Activated naive CD4-positive, alpha-beta T cell treated with anti-CD3 and anti-CD28 coated beads, Interleukin-2, amount 50 U/mL, for 24 hours (primary cell): Measurements from ENCODE around the gene CALY.

Experiments used
- H3K27ac Mint-ChIP-seq: one replicate; pipeline ENCODE4 v1.8.0; 2021; ENCODE audit warnings: mild to moderate bottlenecking, mixed read lengths
- H3K27me3 Mint-ChIP-seq: one replicate; pipeline ENCODE4 v1.8.0; 2021; ENCODE audit warnings: mixed read lengths
- H3K36me3 Mint-ChIP-seq: one replicate; pipeline ENCODE4 v1.8.0; 2021; ENCODE audit warnings: mixed read lengths
- H3K4me1 Mint-ChIP-seq: one replicate; pipeline ENCODE4 v1.8.0; 2021; ENCODE audit warnings: mixed read lengths
- H3K4me3 Mint-ChIP-seq: one replicate; pipeline ENCODE4 v1.8.0; 2021; ENCODE audit warnings: mild to moderate bottlenecking, mixed read lengths
- H3K9me3 Mint-ChIP-seq: one replicate; pipeline ENCODE4 v1.8.0; 2021; ENCODE audit warnings: mixed read lengths

The CALY gene

DNA sequence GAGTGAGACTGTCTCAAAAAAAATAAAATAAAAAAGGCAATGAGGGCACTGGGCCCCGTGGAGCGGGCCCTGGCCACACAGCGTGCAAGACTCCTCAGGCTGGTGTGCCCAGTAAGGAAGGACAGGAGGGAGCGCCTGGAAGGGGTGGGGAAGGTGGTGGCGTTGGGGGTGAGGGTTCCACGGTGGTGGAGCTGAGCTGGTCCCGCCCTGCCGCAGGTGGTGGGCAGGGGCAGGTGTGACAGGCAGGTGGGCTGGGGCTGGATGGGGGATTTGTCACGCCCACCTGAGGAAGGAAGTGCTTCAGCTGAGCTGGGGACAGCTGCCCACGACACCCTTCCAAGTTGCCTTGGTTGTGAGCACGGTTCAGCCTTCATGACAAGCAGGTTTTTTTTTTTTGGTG lies 9.7 kb upstream of the CALY start:
- Mint-ChIP-seq H3K36me3 (no peaks in the 10 kb centered on the region), H3K4me1 (peaks cover 5% of the 10 kb centered on the region), H3K9me3 (no peaks in the 10 kb centered on the region), H3K27ac (no peak overlapping the region), H3K4me3 (no peak overlapping the region), H3K27me3 (peaks cover 15% of the 10 kb centered on the region)

DNA sequence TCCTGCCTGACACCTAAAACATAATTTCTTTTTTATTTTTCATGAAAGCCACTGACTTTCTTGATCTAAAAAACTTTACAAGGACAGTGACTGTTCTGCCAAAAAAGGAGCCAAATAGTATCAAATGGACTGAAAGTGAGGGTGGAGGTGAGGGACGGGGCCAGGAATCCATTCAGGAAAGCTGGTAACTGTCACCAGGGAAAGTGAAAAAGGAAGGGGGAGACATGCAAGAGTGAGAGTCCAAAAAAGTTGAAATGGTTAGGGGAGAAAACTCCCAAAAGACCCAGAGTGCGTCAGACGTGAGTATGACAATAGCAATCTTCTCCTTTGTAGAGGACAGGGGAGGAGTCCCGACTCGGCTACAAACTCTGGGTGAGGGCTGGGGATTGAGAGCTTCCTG lies 7.5 kb upstream of the CALY start:
- H3K4me1 Mint-ChIP-seq = peaks cover 5% of the 10 kb centered on the region
- H3K27me3 Mint-ChIP-seq = peaks cover 15% of the 10 kb centered on the region
- no peaks in the 10 kb centered on the region for H3K36me3 Mint-ChIP-seq

DNA sequence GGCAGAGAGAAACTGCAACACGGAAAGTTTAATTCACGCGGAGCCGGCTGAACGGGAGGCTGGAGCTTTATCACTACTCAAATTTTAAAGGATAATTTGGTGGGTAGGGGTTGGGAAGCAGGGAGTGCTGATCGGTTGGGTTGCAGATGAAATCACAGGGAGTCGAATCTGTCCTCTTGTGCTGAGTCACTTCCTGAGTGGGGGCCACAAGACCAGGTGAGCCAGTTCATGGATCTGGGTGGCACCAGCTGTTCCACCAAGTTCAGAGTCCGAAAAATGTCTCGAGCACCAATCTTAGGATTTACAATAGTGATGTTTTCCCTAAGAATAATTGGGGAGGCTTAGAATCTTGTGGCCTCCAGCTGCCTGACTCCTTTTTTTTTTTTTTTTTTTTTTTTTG lies 6.9 kb upstream of the CALY start:
- Mint-ChIP-seq H3K27me3 (peaks cover 15% of the 10 kb centered on the region), H3K4me3 (no peak overlapping the region), H3K9me3 (no peaks in the 10 kb centered on the region), H3K4me1 (peaks cover 5% of the 10 kb centered on the region), H3K27ac (no peak overlapping the region), H3K36me3 (no peaks in the 10 kb centered on the region)

More for the DNA sequence above, 7.5 kb upstream of the CALY start:
- H3K27ac Mint-ChIP-seq = no peak overlapping the region
- H3K9me3 Mint-ChIP-seq = no peaks in the 10 kb centered on the region
- H3K4me3 Mint-ChIP-seq = no peak overlapping the region

DNA sequence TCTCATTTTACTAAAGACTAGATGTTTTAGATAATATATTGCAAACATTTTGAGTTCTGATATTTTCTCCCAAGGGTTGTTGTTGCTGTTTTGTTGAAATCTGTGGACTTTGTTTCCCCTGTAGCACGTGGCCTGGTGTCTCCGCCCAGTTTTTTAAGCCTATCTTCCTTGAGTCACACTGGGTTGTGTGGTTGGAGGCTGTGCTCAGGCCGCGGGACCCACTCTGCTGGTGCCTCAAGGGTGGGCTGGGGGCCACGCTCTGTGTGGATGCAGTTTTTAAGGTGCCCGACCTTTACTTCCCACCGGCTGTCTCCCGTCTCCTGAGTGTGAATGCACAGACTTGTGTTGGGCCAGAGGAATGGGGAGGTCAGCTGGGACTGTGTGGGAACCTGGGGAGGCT lies 6.2 kb upstream of the CALY start:
- Mint-ChIP-seq H3K4me1 (peaks cover 5% of the 10 kb centered on the region), H3K27me3 (peaks cover 15% of the 10 kb centered on the region), H3K27ac (no peak overlapping the region), H3K36me3 (no peaks in the 10 kb centered on the region), H3K4me3 (no peak overlapping the region), H3K9me3 (no peaks in the 10 kb centered on the region)

DNA sequence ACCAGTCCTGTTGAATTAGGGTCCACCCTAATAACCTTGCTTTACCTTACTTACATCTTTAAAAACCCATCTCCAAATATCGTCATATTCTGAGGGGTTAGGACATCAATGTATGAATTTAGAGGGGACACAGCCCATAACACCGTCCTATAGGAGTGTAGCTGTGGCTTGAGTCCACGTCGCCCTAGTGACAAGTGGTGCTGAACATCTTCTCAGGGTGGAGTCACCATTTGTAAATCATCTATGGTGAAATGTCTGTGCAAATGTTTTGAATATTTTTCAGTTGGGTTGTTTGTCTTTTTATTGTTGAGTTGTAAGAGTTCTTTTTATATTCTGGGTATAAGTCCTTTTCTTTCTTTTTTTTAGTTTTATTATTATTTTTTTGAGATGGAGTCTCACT lies 5.3 kb upstream of the CALY start:
- Mint-ChIP-seq H3K36me3 (no peaks in the 10 kb centered on the region), H3K4me3 (no peak overlapping the region), H3K4me1 (peaks cover 5% of the 10 kb centered on the region), H3K27ac (no peak overlapping the region), H3K9me3 (no peaks in the 10 kb centered on the region), H3K27me3 (peaks cover 15% of the 10 kb centered on the region)

DNA sequence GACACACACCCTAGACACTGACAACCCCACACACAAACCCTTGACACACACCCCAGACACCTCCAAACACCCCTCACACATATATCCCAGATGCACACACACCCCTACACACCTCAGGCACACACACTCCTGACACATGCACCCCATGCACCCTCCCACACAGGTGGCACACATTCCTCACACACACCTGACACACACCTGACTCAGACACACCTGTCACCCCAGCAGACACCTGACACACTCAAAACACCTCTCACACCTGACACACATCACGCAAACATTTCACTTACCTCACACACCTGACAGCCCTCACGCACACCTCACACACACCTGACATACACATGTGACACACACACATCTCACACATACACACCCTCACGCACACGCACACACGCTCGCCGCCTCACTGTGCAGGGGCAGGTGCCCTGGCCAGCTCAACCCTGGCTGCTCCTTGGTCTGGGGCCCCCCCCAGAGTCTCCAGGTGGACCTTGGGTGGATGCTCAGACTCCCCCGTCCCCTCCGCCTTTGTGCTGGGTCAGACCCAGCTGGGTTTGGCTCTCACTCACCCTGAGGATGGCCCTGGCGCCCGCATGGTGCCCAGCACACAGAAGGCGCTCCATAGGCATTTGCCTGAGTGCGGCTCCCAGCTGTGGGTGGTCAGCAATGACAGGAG lies 3.1 kb upstream of the CALY start:
- no peaks in the 10 kb centered on the region for H3K36me3 Mint-ChIP-seq
- H3K4me3 Mint-ChIP-seq = no peak overlapping the region
- H3K27ac Mint-ChIP-seq = no peak overlapping the region
- peaks cover 5% of the 10 kb centered on the region for H3K4me1 Mint-ChIP-seq
- peaks cover 11% of the 10 kb centered on the region for H3K27me3 Mint-ChIP-seq
- H3K9me3 Mint-ChIP-seq = no peaks in the 10 kb centered on the region

DNA sequence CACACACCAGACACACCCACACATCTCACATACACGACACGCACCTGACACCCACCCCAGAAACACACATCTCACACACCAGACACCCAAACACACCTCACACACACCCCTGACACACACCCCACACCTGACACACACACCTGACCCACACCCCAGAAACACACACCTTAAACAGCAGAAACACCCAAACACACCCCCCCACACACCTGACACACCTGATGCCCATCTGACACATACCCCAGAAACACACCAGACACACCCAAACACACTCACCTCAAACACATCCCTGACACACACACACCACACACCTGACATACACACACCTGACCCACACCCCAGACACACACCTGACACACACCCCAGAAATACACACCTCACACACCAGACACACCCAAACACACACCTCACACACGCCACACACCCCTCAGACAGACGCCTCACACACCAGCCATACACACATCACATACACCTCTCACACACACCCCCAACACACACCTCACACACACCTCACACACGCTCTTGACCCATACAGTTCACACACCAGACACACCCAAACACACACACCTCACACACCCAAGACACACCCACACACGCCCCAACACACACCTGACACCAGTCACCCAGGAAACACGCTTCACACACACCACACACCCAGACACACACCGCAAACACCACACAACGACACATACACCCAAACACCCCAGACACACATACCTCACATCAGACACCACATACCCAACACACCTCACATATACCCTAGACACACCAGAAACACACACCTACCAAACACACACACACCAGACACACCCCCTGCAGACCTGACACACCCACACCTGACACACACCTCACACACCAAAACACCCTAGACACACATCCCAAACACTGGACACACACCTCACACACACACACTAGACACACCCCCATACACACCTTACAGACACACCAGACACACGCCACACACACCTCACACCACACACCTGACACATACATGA lies 1.7 kb upstream of the CALY start:
- Mint-ChIP-seq H3K27me3 (peaks cover 5% of the 10 kb centered on the region), H3K36me3 (no peaks in the 10 kb centered on the region), H3K4me1 (peaks cover 4% of the 10 kb centered on the region), H3K9me3 (no peaks in the 10 kb centered on the region), H3K4me3 (no peak overlapping the region), H3K27ac (no peak overlapping the region)

DNA sequence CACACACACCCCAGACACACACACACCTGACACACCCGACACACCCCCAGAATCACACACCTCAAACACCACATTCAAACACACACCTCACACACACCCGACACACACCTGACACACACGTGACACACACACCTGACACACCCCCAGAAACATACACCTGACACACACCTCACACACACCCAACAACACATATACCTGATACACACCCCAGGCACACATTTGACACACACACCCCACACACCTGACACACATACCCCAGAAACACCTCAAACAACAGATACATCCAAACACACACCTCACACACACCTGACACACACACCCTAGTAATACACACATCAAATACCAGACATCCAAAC lies 652 bp upstream of the CALY start:
- H3K9me3 Mint-ChIP-seq = no peaks in the 10 kb centered on the region

DNA sequence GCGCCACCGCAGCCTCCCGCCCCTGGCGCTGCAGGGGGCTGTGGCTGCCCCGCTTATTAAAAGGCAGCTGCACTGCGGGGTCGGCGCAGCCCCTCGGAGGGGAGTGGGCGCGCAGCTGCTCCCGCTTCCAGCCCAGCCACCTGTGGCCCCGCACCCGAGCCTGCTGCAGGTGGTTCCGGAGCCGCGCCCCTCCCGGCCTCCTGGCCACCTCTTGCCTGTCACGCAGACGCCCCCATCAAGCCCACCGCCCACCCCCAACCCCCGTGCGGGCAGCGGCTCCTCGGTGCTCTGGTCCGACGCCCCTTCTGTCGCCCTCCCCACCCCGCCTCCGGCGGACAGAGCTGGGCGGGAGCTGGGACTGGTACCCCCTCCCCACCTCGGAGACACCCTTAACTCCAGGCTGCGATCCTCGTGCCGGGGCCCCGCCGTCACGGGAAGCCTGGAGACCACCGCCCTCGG lies 549 bp downstream of the CALY start:
- Mint-ChIP-seq H3K36me3 (no peaks in the 10 kb centered on the region), H3K27me3 (no peaks in the 10 kb centered on the region), H3K27ac (no peak overlapping the region), H3K4me3 (no peak overlapping the region), H3K9me3 (no peaks in the 10 kb centered on the region), H3K4me1 (no peaks in the 10 kb centered on the region)

More for the DNA sequence above, 652 bp upstream of the CALY start:
- no peak overlapping the region for H3K4me3 Mint-ChIP-seq
- H3K36me3 Mint-ChIP-seq = no peaks in the 10 kb centered on the region
- peaks cover 3% of the 10 kb centered on the region for H3K27me3 Mint-ChIP-seq
- H3K27ac Mint-ChIP-seq = no peak overlapping the region
- H3K4me1 Mint-ChIP-seq = no peaks in the 10 kb centered on the region

DNA sequence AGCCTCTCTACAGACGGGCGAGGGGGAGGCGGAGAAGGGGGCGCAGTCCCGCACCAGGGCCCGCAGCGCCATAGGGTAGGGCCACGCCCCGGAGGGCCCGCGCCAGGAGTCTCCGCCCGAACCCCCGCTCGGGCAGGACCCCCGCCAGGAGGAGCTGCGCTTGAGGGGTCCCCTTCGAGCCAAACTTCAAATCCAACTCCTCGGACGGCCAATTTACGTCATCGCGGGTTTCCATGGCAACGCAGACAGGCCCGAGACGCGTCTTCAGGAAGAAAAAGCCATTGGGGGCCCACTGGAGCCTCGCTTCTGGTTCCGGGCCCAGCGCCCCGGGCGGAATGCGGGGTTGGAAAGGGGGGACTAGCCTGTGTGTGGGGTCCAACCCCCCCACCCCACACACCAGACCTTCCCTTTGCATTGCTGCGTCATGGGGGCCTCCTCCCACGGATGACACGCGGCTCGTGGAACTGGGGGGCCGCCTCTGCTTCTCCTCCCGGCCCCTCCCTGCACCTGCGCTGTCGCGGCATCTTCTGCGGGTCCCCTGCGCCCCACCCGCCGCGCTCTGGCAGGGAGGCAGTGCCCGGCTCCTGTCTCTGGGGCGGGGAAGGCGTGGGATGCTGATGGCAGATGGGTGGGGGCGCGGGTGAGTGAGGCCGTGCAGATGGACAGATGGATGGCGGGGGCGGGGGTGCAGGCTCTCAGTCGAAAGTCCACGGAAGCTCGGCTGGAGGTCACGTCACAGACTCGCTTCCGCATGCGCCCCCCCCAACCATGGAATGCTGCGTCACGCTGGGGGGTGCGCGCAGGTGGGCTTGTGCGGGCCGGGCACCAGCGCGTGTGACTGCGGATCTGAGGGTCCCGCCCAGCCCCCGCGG lies 1.2 kb downstream of the CALY start:
- no peaks in the 10 kb centered on the region for H3K27me3 Mint-ChIP-seq
- H3K27ac Mint-ChIP-seq = no peak overlapping the region
- H3K4me1 Mint-ChIP-seq = no peaks in the 10 kb centered on the region
- peak overlapping the region; percentile 63 for H3K4me3 Mint-ChIP-seq
- H3K36me3 Mint-ChIP-seq = no peaks in the 10 kb centered on the region
- H3K9me3 Mint-ChIP-seq = no peaks in the 10 kb centered on the region

DNA sequence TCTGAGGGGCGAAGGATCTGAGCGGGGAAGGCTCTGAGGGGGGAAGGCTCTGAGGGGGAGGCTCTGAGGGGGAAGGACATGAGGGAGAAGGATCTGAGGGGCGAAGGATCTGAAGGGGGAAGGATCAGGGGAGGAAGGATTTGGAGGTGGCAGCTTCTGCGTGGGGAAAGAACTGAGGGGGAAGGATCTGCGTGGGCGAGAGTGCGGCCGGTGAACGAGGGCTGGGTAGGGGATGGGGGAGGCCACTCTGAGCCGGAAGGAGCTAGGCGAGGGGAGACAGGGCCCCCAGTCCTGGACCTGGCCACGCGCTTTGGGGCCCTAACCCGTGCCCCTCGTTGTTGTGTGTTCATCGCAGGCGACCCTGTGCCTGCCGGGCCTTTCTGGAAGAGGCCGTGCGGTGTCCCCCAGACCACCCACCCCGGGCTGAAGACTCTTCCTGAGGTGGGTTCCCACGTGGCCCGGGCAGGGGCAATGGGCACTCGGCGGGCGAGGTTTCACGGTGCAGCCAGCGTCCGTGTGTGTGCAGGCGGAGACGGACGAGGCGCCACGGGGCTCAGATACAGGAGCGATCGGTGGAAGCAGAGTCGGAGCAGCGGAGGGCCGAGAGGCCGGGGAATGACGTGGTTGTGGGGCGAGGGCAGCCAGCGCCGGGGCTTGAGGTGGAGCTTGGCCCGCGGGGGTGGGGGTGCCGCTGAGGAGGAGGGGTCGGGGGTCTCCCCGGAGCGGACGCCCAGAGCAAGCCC lies 2.0 kb downstream of the CALY start:
- Mint-ChIP-seq H3K36me3 (no peaks in the 10 kb centered on the region), H3K4me3 (peak overlapping the region; percentile 82), H3K27ac (no peak overlapping the region), H3K9me3 (no peaks in the 10 kb centered on the region), H3K27me3 (no peaks in the 10 kb centered on the region), H3K4me1 (peaks cover 4% of the 10 kb centered on the region)

DNA sequence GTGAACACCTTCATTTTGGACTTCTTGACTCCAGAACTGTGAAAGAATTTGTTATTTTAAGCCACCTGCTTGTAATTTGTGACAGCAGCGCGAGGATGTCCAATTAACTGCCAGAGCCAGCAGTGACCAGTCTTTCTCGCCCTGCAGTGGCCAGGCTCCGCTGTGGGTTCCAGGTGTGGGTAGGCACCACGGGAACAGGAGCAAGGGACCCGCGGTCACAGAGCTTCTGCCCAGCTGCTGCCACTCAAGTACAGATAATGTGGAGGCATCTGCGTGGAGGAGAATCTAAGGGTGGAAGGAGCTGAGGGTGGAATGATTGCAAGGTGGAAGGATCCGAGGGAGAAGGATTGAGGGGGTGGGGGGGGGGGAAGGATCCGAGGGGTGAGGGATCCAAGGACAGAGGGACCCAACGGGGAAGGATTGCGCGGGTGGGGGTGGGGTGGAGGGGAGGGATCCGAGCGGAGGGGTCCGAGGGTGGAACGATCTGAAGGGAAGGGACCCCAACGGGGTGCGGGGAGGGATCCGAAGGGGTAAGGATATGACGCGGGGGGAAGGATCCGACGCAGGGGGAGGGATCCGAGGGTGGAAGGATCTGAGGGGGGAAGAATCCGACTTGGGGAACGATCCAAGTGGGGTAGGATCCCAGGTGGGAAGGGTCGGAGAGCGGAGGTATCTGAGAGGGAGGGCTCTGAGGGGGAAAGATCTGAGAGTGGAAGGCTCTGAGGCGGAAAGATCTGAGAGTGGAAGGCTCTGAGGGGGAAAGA lies 3.6 kb downstream of the CALY start:
- no peaks in the 10 kb centered on the region for H3K9me3 Mint-ChIP-seq

DNA sequence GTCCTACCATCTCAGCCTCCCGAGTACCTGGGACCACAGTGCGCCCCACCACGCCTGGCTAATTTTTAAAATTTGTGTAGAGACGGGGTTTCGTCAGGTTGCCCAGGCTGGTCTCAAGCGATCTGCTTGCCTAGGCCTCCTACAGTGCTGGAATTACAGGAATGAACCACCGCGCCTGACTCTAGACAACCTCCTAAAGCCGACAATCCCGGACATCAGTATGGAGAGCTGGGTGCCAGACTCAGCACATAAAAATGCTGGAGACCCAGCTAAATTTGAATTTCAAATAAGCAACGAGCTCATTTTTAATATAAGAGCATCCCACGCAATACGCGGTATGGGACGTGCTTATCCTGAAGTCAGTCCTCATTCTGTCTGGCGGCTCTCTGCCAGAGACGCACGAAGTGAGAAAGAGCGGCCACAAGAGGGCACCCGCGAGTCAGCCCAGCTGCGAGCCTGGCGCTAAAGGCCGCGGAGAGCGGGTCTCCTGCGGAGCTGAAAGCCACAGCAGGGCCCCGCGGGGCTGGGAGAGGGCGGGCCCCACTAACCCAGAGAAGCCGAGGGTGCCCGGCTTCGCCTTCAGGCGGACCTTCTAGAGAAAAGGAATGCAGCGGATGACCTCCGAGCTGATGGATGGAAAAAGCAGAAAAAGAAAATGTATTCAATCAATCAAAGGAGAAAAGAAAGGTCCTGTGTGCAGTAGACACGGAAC lies 7.0 kb downstream of the CALY start:
- H3K4me3 Mint-ChIP-seq = peak overlapping the region; percentile 49
- H3K36me3 Mint-ChIP-seq = no peaks in the 10 kb centered on the region
- H3K27me3 Mint-ChIP-seq = peaks cover 13% of the 10 kb centered on the region
- H3K4me1 Mint-ChIP-seq = peaks cover 9% of the 10 kb centered on the region
- H3K27ac Mint-ChIP-seq = no peak overlapping the region
- no peaks in the 10 kb centered on the region for H3K9me3 Mint-ChIP-seq

More for the DNA sequence above, 3.6 kb downstream of the CALY start:
- peaks cover 9% of the 10 kb centered on the region for H3K4me1 Mint-ChIP-seq
- no peak overlapping the region for H3K27ac Mint-ChIP-seq
- H3K27me3 Mint-ChIP-seq = peaks cover 2% of the 10 kb centered on the region
- H3K36me3 Mint-ChIP-seq = no peaks in the 10 kb centered on the region
- no peak overlapping the region for H3K4me3 Mint-ChIP-seq
